ENCODE results near the gene CDC45. TPM values are rescaled to one million over a fixed set of nuclear protein-coding genes. Genes with fewer than 3 reads are reported as not detected.

Gene CDC45
- total and polyA plus RNA-seq, 10 donors: 1.5 to 7.3 (median 4.9) TPM

- Histone ChIP-seq H3K36me3 (no peaks in the 10 kb centered on the region), H3K27ac (no peak overlapping the region), H3K4me1 (peaks cover 0 to 34% (median 7%) of the 10 kb centered on the region in 6 donors), H3K4me3 (no peak overlapping the region), H3K9me3 (peaks cover 0 to 2% (median 0%) of the 10 kb centered on the region in 8 donors), H3K27me3 (replicated peaks in 1 of 7) (peaks cover 0 to 18% (median 0%) of the 10 kb centered on the region in 7 donors)
- no peak for TF ChIP-seq CTCF (IDR thresholded peaks at IDR 0.05 in 8 of 11, conservative IDR thresholded peaks at IDR 0.05 in 3 of 11)
- TF ChIP-seq POLR2A (IDR thresholded peaks at IDR 0.05): no peak
- TF ChIP-seq POLR2AphosphoS5 (IDR thresholded peaks at IDR 0.05): no peak
- no peak for DNase-seq
- intact Hi-C loops (cut with DNase I; ENCODE audit: low total_unique reads): no loop called here
- 27 to 100% (median 87%) methylated on average over 1 of the region's 1 CpG for WGBS, 5 donors
These were observed 89.5 kb downstream of the CDC45 start for GRCh38 chr22:19569276-19569640.

DNA sequence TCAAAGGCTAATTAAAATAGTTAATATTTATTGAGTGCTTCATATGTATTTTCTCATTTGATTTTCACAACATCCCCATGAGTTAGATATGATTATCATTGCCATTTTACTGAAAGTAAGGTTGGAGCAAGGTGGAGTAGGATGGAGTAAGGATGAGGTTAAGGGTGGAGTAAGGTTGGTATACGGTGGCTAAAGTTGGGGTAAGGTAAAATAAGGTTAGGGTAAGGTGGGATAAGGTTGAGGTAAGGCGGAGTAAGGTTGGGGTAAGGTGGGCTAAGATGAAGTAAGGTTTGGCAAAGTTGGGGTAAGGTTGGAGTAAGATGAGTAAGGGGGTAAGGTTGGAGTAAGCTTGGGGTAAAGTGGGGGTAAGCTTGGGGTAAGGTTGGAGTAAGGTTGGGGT, 90.3 kb downstream of the CDC45 start:
- no peak overlapping the region for H3K4me3 ChIP-seq
- DNase-seq: no peak
- 75 to 91% (median 86%) methylated on average over 2 of the region's 2 CpGs for WGBS, 5 donors
- H3K9me3 ChIP-seq: no peaks in the 10 kb centered on the region
- H3K36me3 ChIP-seq: no peaks in the 10 kb centered on the region
- H3K4me1 ChIP-seq: peaks cover 0 to 34% (median 7%) of the 10 kb centered on the region in 6 donors
- H3K27me3 ChIP-seq (replicated peaks in 1 of 7): peaks cover 0 to 18% (median 0%) of the 10 kb centered on the region in 7 donors
- no peak overlapping the region for H3K27ac ChIP-seq
- no peak for TF ChIP-seq POLR2A (IDR thresholded peaks at IDR 0.05)
- TF ChIP-seq POLR2AphosphoS5 (IDR thresholded peaks at IDR 0.05): no peak
- no peak for TF ChIP-seq CTCF (IDR thresholded peaks at IDR 0.05 in 8 of 11, conservative IDR thresholded peaks at IDR 0.05 in 3 of 11)
- intact Hi-C loops (cut with DNase I; ENCODE audit: low total_unique reads): no loop called here

Other genes starting within 250 kb of the CDC45 start
- gene CLTCL1, start 188.2 kb upstream of the CDC45 start, total RNA-seq: 10 to 100 TPM in 1 of 7 donors, 1 to 10 TPM in 6; 4.4 to 12.4 (median 6.4) TPM
- 1 to 10 TPM; 1.0 to 3.5 (median 2.0) TPM for gene CLTCL1, start 188.2 kb upstream of the CDC45 start, polyA plus RNA-seq
- gene HIRA, start 48.2 kb upstream of the CDC45 start, total RNA-seq: 10 to 100 TPM; 22.3 to 31.7 (median 26.6) TPM
- 10 to 100 TPM in 1 of 3 donors, 1 to 10 TPM in 2; 8.9 to 12.2 (median 8.9) TPM for gene HIRA, start 48.2 kb upstream of the CDC45 start, polyA plus RNA-seq
- 10 to 100 TPM; 11.7 to 29.3 (median 18.1) TPM for gene MRPL40, start 47.4 kb upstream of the CDC45 start, total RNA-seq
- 10 to 100 TPM; 40.6 to 55.7 (median 42.4) TPM for gene MRPL40, start 47.4 kb upstream of the CDC45 start, polyA plus RNA-seq
- gene C22orf39, start 32.2 kb upstream of the CDC45 start, total RNA-seq: 10 to 100 TPM; 28.8 to 48.8 (median 34.1) TPM
- 10 to 100 TPM; 34.0 to 41.9 (median 41.2) TPM for gene C22orf39, start 32.2 kb upstream of the CDC45 start, polyA plus RNA-seq
- 10 to 100 TPM; 35.6 to 49.9 (median 40.1) TPM for gene UFD1, start 727 bp upstream of the CDC45 start, total RNA-seq
- gene UFD1, start 727 bp upstream of the CDC45 start, polyA plus RNA-seq: 10 to 100 TPM; 41.8 to 55.4 (median 52.2) TPM
- gene CLDN5, start 44.5 kb downstream of the CDC45 start, total RNA-seq: 100 to 1,000 TPM in 1 of 7 donors, 10 to 100 TPM in 6; 29.5 to 167 (median 65.8) TPM
- 10 to 100 TPM; 18.1 to 69.3 (median 35.8) TPM for gene CLDN5, start 44.5 kb downstream of the CDC45 start, polyA plus RNA-seq
- 10 to 100 TPM in 6 of 7 donors, 1 to 10 TPM in 1; 9.2 to 19.2 (median 13.1) TPM for gene SEPTIN5, start 234.6 kb downstream of the CDC45 start, total RNA-seq
- 1 to 10 TPM; 4.0 to 7.5 (median 4.3) TPM for gene SEPTIN5, start 234.6 kb downstream of the CDC45 start, polyA plus RNA-seq
- 10 to 100 TPM in 6 of 7 donors, 1 to 10 TPM in 1; 6.9 to 25.4 (median 16.5) TPM for gene GP1BB, start 243.6 kb downstream of the CDC45 start, total RNA-seq
- gene GP1BB, start 243.6 kb downstream of the CDC45 start, polyA plus RNA-seq: 1 to 10 TPM; 4.2 to 5.1 (median 4.8) TPM